RWPE1 (cell line): ENCODE data around the gene PNMA8B.
A peak's percentile ranks its signal among the peaks of the same experiment; 100 is the strongest.
"Not testable (repeated sequence)": the region's sequence is repeated elsewhere in the genome, so short reads cannot be mapped to it uniquely, and the experiment has no call there.

ENCODE experiments used
- CTCF ChIA-PET: fragments of 350-600 bp; sonication (Branson Sonifier 250); formaldehyde crosslinking; extraction: SDS; loops from one replicate; lab custom pipeline; 2021; lab: Yijun Ruan, JAX
- POLR2A ChIA-PET: fragments of 400-600 bp; formaldehyde crosslinking; extraction: SDS; loops from one replicate; lab custom pipeline; 2020; ENCODE audit warnings: antibody characterized with exemption; ENCODE audit not compliant: low non-redundant PET; lab: Yijun Ruan, JAX
- DNase-seq: peaks from one replicate; pipeline ENCODE4 v3.0.0; 2012; ENCODE audit warnings: low spot score
- H3K27ac ChIP-seq: fragments of 450-650 bp; 2 replicates; pipeline ENCODE4 v1.5.1; 2017
- TF ChIP-seq, protein P1 (sequence below): fragments of 450-650 bp; conservative IDR thresholded peaks from 2 replicates; pipeline ENCODE4 v1.5.1; 2017; ENCODE audit warnings: low read depth, mild to moderate bottlenecking

Gene PNMA8B

DNA sequence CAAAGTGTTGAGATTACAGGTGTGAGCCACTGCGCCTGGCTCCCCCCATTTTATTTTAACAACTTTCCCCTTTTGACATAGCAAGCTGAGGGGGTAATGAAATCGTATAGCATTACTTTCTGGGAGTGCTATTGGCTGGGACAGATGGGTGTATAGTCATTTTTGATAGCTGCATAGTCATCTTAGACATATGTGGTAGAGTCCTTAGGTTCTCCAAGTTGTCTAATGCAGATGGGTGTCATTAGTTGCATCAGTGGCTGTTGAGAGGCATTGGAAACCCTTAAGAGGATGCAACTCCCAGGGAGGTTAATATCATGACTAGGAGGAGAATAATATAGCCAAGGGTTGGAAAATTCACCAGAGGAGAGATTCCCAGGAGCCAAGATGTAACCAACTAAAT is 28.6 kb upstream of the PNMA8B start:
- no peak overlapping the region for H3K27ac ChIP-seq
- POLR2A ChIA-PET: no interaction called here
- CTCF ChIA-PET: interaction anchor here (0.6 to 1.2 kb wide), 4 partner anchors 8 to 1750 kb away, joined by 3 read pairs; no protein-coding TSS in a partner anchor
- TF ChIP-seq, protein P1, sequence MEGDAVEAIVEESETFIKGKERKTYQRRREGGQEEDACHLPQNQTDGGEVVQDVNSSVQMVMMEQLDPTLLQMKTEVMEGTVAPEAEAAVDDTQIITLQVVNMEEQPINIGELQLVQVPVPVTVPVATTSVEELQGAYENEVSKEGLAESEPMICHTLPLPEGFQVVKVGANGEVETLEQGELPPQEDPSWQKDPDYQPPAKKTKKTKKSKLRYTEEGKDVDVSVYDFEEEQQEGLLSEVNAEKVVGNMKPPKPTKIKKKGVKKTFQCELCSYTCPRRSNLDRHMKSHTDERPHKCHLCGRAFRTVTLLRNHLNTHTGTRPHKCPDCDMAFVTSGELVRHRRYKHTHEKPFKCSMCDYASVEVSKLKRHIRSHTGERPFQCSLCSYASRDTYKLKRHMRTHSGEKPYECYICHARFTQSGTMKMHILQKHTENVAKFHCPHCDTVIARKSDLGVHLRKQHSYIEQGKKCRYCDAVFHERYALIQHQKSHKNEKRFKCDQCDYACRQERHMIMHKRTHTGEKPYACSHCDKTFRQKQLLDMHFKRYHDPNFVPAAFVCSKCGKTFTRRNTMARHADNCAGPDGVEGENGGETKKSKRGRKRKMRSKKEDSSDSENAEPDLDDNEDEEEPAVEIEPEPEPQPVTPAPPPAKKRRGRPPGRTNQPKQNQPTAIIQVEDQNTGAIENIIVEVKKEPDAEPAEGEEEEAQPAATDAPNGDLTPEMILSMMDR: no peak
- no peak for DNase-seq

DNA sequence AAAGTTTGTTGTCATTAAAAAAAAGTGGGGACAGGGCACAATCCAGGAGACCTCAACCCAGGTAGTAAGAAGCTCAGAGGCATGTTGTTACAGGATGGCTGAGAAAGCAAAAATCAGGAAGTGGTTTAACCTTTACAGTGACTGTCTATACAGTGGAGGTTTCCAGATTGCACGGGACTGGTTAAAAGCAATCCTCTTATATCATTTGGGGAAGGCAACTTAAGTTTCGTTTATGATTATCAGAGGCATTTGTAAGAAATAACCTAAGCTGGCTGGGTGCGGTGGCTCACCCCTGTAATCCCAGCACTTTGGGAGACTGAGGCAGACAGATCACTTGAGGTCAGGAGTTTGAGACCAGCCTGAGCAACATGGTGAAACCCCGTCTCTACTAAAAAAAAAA is 27.3 kb upstream of the PNMA8B start:
- CTCF ChIA-PET: interaction anchor here (0.6 kb wide), 1 partner anchor 445 kb away, joined by 3 read pairs; no protein-coding TSS in a partner anchor
- H3K27ac ChIP-seq, DNase-seq, POLR2A ChIA-PET: not testable (repeated sequence)

DNA sequence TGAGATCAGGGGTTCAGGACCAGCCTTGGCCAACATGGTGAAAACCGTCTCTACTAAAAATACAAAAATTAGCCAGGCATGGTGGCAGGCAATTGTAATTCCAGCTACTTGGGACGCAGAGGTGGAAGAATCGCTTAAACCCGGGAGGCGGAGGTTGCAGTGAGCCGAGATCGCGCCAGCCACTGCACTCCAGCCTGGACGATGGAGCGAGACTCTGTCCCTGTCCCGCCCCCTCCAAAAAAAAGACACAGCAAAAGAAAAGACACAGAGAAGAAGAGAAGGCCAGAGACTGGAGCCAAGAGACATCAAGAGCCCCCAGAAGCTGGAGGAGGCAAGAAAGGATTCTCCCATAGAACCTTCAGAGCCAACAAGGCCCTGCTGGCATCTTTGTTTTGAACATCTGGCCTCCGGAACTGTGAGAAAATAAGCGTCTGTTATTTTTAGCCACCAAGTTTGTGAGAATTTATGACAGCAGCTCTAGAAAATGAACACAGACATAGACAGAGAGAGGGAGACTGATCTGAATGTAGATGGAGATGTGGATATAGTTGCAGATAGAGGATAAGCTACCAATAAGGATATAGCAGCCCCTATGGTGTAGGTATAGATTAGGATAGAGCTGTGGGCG is 25.7 kb upstream of the PNMA8B start:
- H3K27ac ChIP-seq: no peak overlapping the region
- TF ChIP-seq, protein P1: no peak
- ChIA-PET CTCF (interaction anchor here (0.5 kb wide), 1 partner anchor 36 kb away, joined by 6 read pairs; no protein-coding TSS in a partner anchor), POLR2A (no interaction called here)
- no peak for DNase-seq

DNA sequence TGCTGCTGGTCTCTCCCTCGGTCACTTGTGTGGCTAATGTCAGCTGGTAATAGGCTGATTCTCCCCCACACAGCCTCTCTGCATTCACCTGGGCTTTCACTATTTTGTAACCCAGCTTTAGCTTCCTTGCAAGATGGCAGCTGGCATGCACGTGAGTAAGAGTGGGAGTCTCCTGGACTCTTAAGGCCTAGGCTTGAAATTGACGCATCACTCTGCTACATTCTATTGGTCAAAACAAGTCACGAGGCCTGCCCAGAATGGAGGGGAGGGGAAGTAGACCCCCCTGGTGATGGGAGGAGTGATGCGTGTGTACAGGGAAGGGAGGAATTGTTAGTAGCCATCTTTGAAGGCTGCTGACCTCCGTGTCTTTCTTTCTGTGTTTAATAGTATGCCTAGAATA is 24.9 kb upstream of the PNMA8B start:
- CTCF ChIA-PET: interaction anchor here (0.5 kb wide), 1 partner anchor 37 kb away, joined by 6 read pairs; no protein-coding TSS in a partner anchor
- TF ChIP-seq, protein P1: no peak
- POLR2A ChIA-PET: no interaction called here
- H3K27ac ChIP-seq: no peak overlapping the region
- no peak for DNase-seq

DNA sequence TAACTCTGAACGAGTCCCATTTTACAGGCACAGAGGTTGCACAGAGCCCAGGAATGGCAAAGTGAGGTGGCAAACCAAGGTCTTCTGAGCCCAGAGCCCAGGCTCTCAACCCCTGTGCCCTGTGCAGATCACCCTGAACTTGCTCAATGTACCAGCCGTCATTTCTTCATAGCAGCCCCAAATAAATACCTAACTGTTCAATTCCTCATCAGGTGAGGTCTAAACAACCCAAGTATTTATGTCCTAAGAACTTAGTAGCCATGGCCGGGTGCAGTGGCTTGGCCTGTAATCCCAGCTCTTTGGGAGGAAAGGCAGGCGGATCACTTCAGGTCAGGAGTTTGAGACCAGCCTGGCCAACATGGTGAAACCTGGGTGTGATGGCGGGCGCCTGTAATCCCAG is 21.8 kb upstream of the PNMA8B start:
- no peak overlapping the region for H3K27ac ChIP-seq
- POLR2A ChIA-PET: no interaction called here
- no peak for DNase-seq
- TF ChIP-seq, protein P1: no peak
- CTCF ChIA-PET: interaction anchor here (0.6 kb wide), 3 partner anchors 100 to 833 kb away, joined by 3 to 5 read pairs (median 3); no protein-coding TSS in a partner anchor

DNA sequence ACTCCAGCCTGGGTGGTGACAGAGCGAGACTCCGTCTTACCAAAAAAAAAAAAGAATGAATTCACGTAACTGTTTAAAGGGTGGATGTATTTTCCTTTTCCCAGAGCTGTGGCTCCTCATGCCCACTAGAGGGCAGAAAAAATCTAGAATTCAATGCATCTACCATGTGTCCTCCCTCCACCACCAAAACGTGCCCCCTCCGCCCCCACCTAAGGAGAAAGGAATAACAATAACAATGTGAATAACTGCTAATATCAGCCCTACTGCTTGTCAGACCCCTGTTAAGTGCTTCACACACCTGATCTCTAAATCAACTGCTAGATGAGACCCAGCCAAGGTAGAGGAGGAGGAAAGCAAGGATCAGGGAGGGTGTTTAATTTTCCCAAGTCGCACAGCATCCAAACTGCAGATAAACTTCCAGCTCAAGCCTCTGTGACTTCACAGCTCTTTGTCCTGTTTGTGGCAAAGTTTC is 20.2 kb upstream of the PNMA8B start:
- H3K27ac ChIP-seq: no peak overlapping the region
- ChIA-PET CTCF (interaction anchor here (0.6 to 1.2 kb wide), 5 partner anchors 8 to 1042 kb away, joined by 3 to 7 read pairs (median 4); no protein-coding TSS in a partner anchor), POLR2A (no interaction called here)
- peak; percentile 57 for DNase-seq
- TF ChIP-seq, protein P1: peak; percentile 75

DNA sequence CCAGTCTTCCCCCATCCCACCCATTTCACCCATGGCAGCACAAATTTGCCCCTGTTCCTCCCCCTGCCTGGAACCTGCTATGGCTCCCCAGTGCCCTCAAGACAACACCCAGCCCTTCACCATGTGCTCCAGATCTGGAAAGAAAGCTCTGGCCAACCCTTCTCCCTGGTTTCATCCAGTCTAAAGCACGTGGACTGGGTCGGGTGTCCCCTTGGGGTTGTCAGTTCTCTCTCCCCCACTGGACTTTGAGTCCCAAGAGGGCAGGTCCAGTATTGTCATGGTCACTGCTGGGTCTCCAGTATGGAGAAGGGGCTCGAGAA is 19.6 kb upstream of the PNMA8B start:
- CTCF ChIA-PET: interaction anchor here (0.6 to 1.2 kb wide), 3 partner anchors 9 to 1043 kb away, joined by 3 to 7 read pairs (median 4); no protein-coding TSS in a partner anchor
- no peak overlapping the region for H3K27ac ChIP-seq
- DNase-seq: no peak
- POLR2A ChIA-PET: no interaction called here
- TF ChIP-seq, protein P1: no peak
